Muscle of leg (tissue), 11 donors: ENCODE data around the gene RABGAP1L. TPM values are rescaled to one million over a fixed set of nuclear protein-coding genes. Genes with fewer than 3 reads are reported as not detected.

Experiments
- DNase-seq: peaks from one replicate; pipeline ENCODE4 v3.0.0; 2013
- H3K27ac ChIP-seq: one replicate; pipeline ENCODE4 v1.5.1; 2013; ENCODE audit warnings: mild to moderate bottlenecking, low read length, control low read depth
- H3K27me3 ChIP-seq: one replicate; pipeline ENCODE4 v1.6.1; 2013; ENCODE audit warnings: low read length; ENCODE audit not compliant: control insufficient read depth, insufficient read depth
- H3K36me3 ChIP-seq: one replicate; pipeline ENCODE4 v1.6.1; 2013; ENCODE audit warnings: low read length; ENCODE audit not compliant: control insufficient read depth, insufficient read depth
- H3K4me1 ChIP-seq: one replicate; pipeline ENCODE4 v1.6.1; 2013; ENCODE audit warnings: low read length; ENCODE audit not compliant: control insufficient read depth, insufficient read depth
- H3K4me3 ChIP-seq: one replicate; pipeline ENCODE4 v1.5.1; 2013; ENCODE audit warnings: low read length, control low read depth
- H3K9me3 ChIP-seq: replicated peaks from 2 replicates; pipeline ENCODE4 v1.6.1; 2013; ENCODE audit warnings: low read depth, low read length; ENCODE audit not compliant: control insufficient read depth
- WGBS: methylation state at CpG from one replicate; pipeline ENCODE4 v1.1.5; 2013; ENCODE audit warnings: missing lambda C conversion rate; ENCODE audit not compliant: insufficient coverage; 5-methylcytosine and 5-hydroxymethylcytosine counted together
- polyA plus RNA-seq, 8 donors: library from polyadenylated mRNA; unstranded; fragments of 120-200 nt; gene quantifications; one replicate each; pipeline versions ENCODE4 v1.2.1 to v1.2.3, GENCODE V29; 2013; ENCODE audit warnings: inconsistent platforms in 1 of 8, low replicate concordance in 1 of 8; ENCODE audit not compliant: insufficient read length in 8 of 8, insufficient read depth in 1 of 8
- total RNA-seq: library from RNA; stranded (reverse); fragments of 120-200 nt; gene quantifications from one replicate; pipeline ENCODE4 v1.2.4, GENCODE V29; 2013

The RABGAP1L gene
- total and polyA plus RNA-seq, 9 donors = 9.8 to 27.2 (median 11.6) TPM

GRCh38 chr1:174448531-174448883 lies 289.2 kb downstream of the RABGAP1L start:
- H3K4me3 ChIP-seq = no peak overlapping the region
- no peaks in the 10 kb centered on the region for H3K4me1 ChIP-seq
- no peak overlapping the region for H3K27ac ChIP-seq
- H3K36me3 ChIP-seq = no peaks in the 10 kb centered on the region
- WGBS = 86% methylated on average over 4 of the region's 5 CpGs
- no peaks in the 10 kb centered on the region for H3K27me3 ChIP-seq
- no peak for DNase-seq
- no peaks in the 10 kb centered on the region for H3K9me3 ChIP-seq

DNA sequence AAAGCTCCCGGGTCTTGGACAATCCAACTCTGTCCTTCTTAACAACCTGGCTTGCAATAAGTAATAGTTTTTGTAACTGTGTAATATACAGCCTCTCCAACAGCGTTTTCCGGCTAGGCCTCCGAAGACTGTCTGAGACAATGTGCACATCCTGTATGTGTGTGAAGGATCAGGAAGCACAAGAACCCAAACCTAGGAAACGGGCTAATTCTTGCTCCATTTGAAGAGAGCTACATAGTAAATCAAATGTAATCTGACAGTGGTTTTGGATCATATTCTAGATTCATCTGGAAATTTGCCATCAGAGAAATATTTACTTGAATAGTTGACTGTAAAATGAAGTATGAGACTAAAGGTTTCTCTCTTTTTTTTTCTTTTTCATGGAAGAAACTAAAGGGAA lies 289.7 kb downstream of the RABGAP1L start:
- Histone ChIP-seq H3K9me3 (no peaks in the 10 kb centered on the region), H3K27me3 (no peaks in the 10 kb centered on the region), H3K36me3 (no peaks in the 10 kb centered on the region), H3K4me1 (no peaks in the 10 kb centered on the region), H3K4me3 (no peak overlapping the region), H3K27ac (no peak overlapping the region)
- WGBS = no CpG with 5 or more reads among the region's 5 CpGs
- DNase-seq = peak; percentile 40

- Histone ChIP-seq H3K36me3 (no peaks in the 10 kb centered on the region), H3K4me3 (no peak overlapping the region), H3K27me3 (no peaks in the 10 kb centered on the region), H3K9me3 (no peaks in the 10 kb centered on the region), H3K4me1 (no peaks in the 10 kb centered on the region), H3K27ac (no peak overlapping the region)
- DNase-seq = no peak
- WGBS = 82% methylated on average over 4 of the region's 6 CpGs
Observed at GRCh38 chr1:174451408-174451807, 292.1 kb downstream of the RABGAP1L start.

- no CpG with 5 or more reads among the region's 2 CpGs for WGBS
Observed at GRCh38 chr1:174465855-174466254, 306.5 kb downstream of the RABGAP1L start.

DNA sequence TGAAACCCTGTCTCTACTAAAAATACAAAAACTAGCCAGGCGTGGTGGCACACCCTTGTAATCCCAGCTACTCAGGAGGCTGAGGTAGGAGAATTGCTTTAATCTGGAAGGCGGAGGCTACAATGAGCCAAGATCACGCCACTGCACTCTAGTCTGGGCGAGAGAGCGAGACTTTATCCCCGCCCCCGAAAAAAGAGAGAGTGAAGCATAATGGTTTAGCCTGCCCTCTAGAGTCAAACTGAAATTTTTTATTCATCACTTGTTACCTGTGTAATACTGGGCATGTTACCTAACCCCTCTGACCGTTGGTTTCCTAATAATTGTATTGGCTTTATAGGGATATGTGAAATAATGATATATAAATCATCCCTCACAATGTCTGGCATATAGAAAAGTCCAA lies 307.3 kb downstream of the RABGAP1L start:
- no peaks in the 10 kb centered on the region for H3K27me3 ChIP-seq
- no peak for DNase-seq
- H3K27ac ChIP-seq = no peak overlapping the region
- H3K9me3 ChIP-seq = no peaks in the 10 kb centered on the region
- H3K4me1 ChIP-seq = no peaks in the 10 kb centered on the region
- 93% methylated on average over 3 of the region's 8 CpGs for WGBS
- H3K36me3 ChIP-seq = no peaks in the 10 kb centered on the region
- no peak overlapping the region for H3K4me3 ChIP-seq

More at GRCh38 chr1:174465855-174466254, 306.5 kb downstream of the RABGAP1L start:
- H3K27me3 ChIP-seq = no peaks in the 10 kb centered on the region
- no peak overlapping the region for H3K4me3 ChIP-seq
- H3K27ac ChIP-seq = no peak overlapping the region
- H3K4me1 ChIP-seq = no peaks in the 10 kb centered on the region
- no peak for DNase-seq
- no peaks in the 10 kb centered on the region for H3K36me3 ChIP-seq
- H3K9me3 ChIP-seq = no peaks in the 10 kb centered on the region

- H3K27ac ChIP-seq = no peak overlapping the region
- H3K4me1 ChIP-seq = no peaks in the 10 kb centered on the region
- no peaks in the 10 kb centered on the region for H3K36me3 ChIP-seq
- H3K9me3 ChIP-seq = no peaks in the 10 kb centered on the region
- no CpG with 5 or more reads among the region's 2 CpGs for WGBS
- H3K27me3 ChIP-seq = no peaks in the 10 kb centered on the region
- DNase-seq = no peak
- H3K4me3 ChIP-seq = no peak overlapping the region
Observed at GRCh38 chr1:174469052-174469451, 309.7 kb downstream of the RABGAP1L start.

DNA sequence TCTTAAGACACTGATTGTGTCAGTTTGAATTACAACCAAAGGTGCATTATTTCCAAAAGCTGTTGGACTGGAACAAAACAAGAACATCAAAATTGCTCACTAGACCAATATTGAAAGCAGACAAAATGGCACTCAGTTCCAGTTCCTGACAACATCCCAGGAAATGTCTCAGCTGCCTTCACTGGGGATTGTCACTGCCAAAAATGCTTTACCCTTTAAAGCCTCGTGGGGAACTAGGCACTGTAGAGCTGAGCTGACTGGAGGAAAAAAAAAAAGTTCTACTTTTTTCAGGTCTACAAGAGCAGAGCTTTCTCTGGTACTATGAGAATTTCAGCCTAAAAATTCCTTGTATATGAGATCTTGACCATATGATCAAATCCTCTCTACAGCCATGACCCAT lies 310.4 kb downstream of the RABGAP1L start:
- H3K9me3 ChIP-seq = no peaks in the 10 kb centered on the region
- no CpG with 5 or more reads among the region's 1 CpG for WGBS
- no peak overlapping the region for H3K27ac ChIP-seq
- no peak for DNase-seq
- H3K4me3 ChIP-seq = no peak overlapping the region
- H3K27me3 ChIP-seq = no peaks in the 10 kb centered on the region
- H3K4me1 ChIP-seq = no peaks in the 10 kb centered on the region
- H3K36me3 ChIP-seq = no peaks in the 10 kb centered on the region

DNA sequence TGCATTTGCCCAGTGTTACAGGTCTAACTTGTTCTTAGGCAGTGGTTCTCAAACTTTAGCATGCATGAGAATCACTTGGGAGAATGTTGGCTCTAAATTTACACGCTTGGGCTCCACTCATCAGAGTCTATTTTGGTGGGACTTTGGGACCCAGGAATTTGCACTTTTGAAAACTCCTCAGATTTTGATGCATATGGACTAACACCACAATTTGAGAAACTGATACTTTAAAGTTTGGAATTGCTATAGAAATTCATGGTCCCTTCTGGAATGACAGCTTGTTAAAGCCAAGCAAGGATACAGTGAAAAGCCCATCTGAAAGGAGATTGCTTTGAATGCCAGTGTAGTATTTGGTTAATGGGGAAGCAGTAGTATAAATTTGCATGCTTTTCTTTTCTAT lies 320.0 kb downstream of the RABGAP1L start:
- no peak overlapping the region for H3K4me3 ChIP-seq
- no peak overlapping the region for H3K27ac ChIP-seq
- H3K27me3 ChIP-seq = no peaks in the 10 kb centered on the region
- no peaks in the 10 kb centered on the region for H3K9me3 ChIP-seq
- no CpG with 5 or more reads among the region's 1 CpG for WGBS
- no peak for DNase-seq
- no peaks in the 10 kb centered on the region for H3K4me1 ChIP-seq
- H3K36me3 ChIP-seq = no peaks in the 10 kb centered on the region

- Histone ChIP-seq H3K4me3 (no peak overlapping the region), H3K36me3 (no peaks in the 10 kb centered on the region), H3K27me3 (no peaks in the 10 kb centered on the region), H3K4me1 (no peaks in the 10 kb centered on the region), H3K9me3 (no peaks in the 10 kb centered on the region), H3K27ac (no peak overlapping the region)
- no CpG with 5 or more reads among the region's 1 CpG for WGBS
- peak; percentile 52 for DNase-seq
Observed at GRCh38 chr1:174480324-174480723, 321.0 kb downstream of the RABGAP1L start.

DNA sequence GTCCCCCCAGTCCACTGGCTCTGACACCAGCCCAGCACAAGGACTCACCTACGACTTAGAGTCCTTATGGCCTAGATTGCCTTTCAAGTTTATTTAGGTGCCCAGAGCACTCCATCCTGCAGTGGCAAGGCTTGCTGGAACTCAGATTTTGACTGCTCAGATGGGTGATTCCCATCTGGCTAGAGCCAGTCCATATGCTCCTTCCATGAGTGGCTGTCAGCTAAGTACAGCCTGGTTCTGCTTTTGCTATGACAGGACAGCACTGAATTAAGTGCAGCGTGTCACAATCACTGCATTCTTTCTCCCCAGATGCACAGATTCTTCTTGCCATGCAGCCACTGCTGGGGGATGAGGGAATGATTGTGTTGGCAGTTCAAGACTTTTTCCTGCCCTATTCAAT lies 332.3 kb downstream of the RABGAP1L start:
- WGBS = 100% methylated on average over 1 of the region's 2 CpGs
- no peaks in the 10 kb centered on the region for H3K27me3 ChIP-seq
- no peaks in the 10 kb centered on the region for H3K4me1 ChIP-seq
- no peak for DNase-seq
- H3K27ac ChIP-seq = no peak overlapping the region
- H3K36me3 ChIP-seq = no peaks in the 10 kb centered on the region
- H3K4me3 ChIP-seq = no peak overlapping the region
- H3K9me3 ChIP-seq = no peaks in the 10 kb centered on the region

- Histone ChIP-seq H3K4me3 (no peak overlapping the region), H3K4me1 (no peaks in the 10 kb centered on the region), H3K27ac (no peak overlapping the region), H3K27me3 (no peaks in the 10 kb centered on the region), H3K36me3 (no peaks in the 10 kb centered on the region), H3K9me3 (no peaks in the 10 kb centered on the region)
- no peak for DNase-seq
Observed at GRCh38 chr1:174497478-174497877, 338.2 kb downstream of the RABGAP1L start.
